GM12891 (cell line): ENCODE data around the gene OR4X1.
"Not testable (repeated sequence)": the region's sequence is repeated elsewhere in the genome, so short reads cannot be mapped to it uniquely, and the experiment has no call there.

Source experiments
- PAX5 ChIP-seq: IDR thresholded peaks from 2 replicates; pipeline ENCODE4 v1.6.1; 2011; ENCODE audit warnings: low read length, moderate library complexity, mild to moderate bottlenecking; ENCODE audit not compliant: insufficient read depth, severe bottlenecking
- POLR2A ChIP-seq: IDR thresholded peaks from 2 replicates; pipeline ENCODE4 v1.6.1; 2011; ENCODE audit warnings: low read depth, low read length, control low read depth
- POLR2AphosphoS5 ChIP-seq: IDR thresholded peaks from 2 replicates; pipeline ENCODE4 v1.6.1; 2011; ENCODE audit warnings: low read depth, low read length, control low read depth

GRCh38 chr11:48313590-48313989, 49.9 kb downstream of the OR4X1 start:
- TF ChIP-seq PAX5, POLR2AphosphoS5, POLR2A: not testable (repeated sequence)
